OCI-LY7 (cell line): ENCODE results near the gene STX8. TPM values are rescaled to one million over a fixed set of nuclear protein-coding genes. Genes with fewer than 3 reads are reported as not detected.
"Not testable (repeated sequence)": the region's sequence is repeated elsewhere in the genome, so short reads cannot be mapped to it uniquely, and the experiment has no call there.

Experiments used
- BruUV-seq: library from RNA; stranded (reverse); fragments of 400-500 nt; replicated peaks from 2 replicates; lab custom pipeline; 2021; lab: Mats Ljungman, UMichigan
- CTCF ChIA-PET: fragments of 300-600 bp; sonication (Branson Sonifier 250); formaldehyde crosslinking; loops from one replicate; lab custom pipeline; 2022; ENCODE audit warnings: antibody characterized with exemption; ENCODE audit not compliant: unreplicated experiment; lab: Charles Lee
- POLR2A ChIA-PET: fragments of 300-600 bp; sonication (Branson Sonifier 250); formaldehyde crosslinking; loops from one replicate; lab custom pipeline; 2022; ENCODE audit warnings: antibody characterized with exemption; lab: Charles Lee
- DNase-seq: peaks from one replicate; pipeline ENCODE4 v3.0.0-alpha.2; 2015; ENCODE audit warnings: low spot score
- H2AFZ ChIP-seq: fragments of 200-600 bp; sonication (generic), shearing (Covaris generic); 2 replicates; pipeline ENCODE4 v1.6.1; 2014; ENCODE audit warnings: mild to moderate bottlenecking, antibody characterized with exemption, low read length, moderate library complexity
- H3K27ac ChIP-seq: fragments of 200-600 bp; sonication (generic); 2 replicates; pipeline ENCODE4 v1.5.1; 2014; ENCODE audit warnings: mixed run types, low read depth, mild to moderate bottlenecking, moderate library complexity, low read length, inconsistent platforms; ENCODE audit not compliant: poor library complexity, severe bottlenecking
- H3K36me3 ChIP-seq: fragments of 200-600 bp; sonication (generic); 2 replicates; pipeline ENCODE4 v1.6.1; 2014; ENCODE audit warnings: mild to moderate bottlenecking, antibody characterized with exemption, low read length, moderate library complexity, mixed read lengths; ENCODE audit not compliant: insufficient read depth
- H3K4me1 ChIP-seq: fragments of 200-600 bp; sonication (generic); 2 replicates; pipeline ENCODE4 v1.5.1; 2014; ENCODE audit warnings: mild to moderate bottlenecking, low read length; ENCODE audit not compliant: insufficient read depth, poor library complexity, severe bottlenecking
- H3K4me2 ChIP-seq: fragments of 200-600 bp; sonication (generic); 2 replicates; pipeline ENCODE4 v1.6.1; 2014; ENCODE audit warnings: mild to moderate bottlenecking, low read length
- H3K4me3 ChIP-seq: fragments of 200-600 bp; sonication (generic); 2 replicates; pipeline ENCODE4 v1.5.1; 2014; ENCODE audit warnings: mild to moderate bottlenecking, low read depth, low read length; ENCODE audit not compliant: poor library complexity, severe bottlenecking
- H3K79me2 ChIP-seq: fragments of 200-600 bp; sonication (generic); 2 replicates; pipeline ENCODE4 v1.6.1; 2016; ENCODE audit warnings: low read depth, mild to moderate bottlenecking, low read length, moderate library complexity, mixed read lengths; ENCODE audit not compliant: insufficient read depth
- H3K9me2 ChIP-seq: fragments of 200-600 bp; sonication (generic); 2 replicates; pipeline ENCODE4 v1.6.1; 2016; ENCODE audit warnings: mild to moderate bottlenecking, low read length, mixed read lengths; ENCODE audit not compliant: insufficient read depth
- H3K9me3 ChIP-seq: fragments of 200-600 bp; sonication (generic); 2 replicates; pipeline ENCODE4 v1.6.1; 2014; ENCODE audit warnings: mild to moderate bottlenecking, mixed run types, low read length, mixed read lengths
- H4K20me1 ChIP-seq: fragments of 200-600 bp; sonication (generic); 2 replicates; pipeline ENCODE4 v1.6.1; 2014; ENCODE audit warnings: mild to moderate bottlenecking, antibody characterized with exemption, low read length, moderate library complexity, mixed read lengths; ENCODE audit not compliant: insufficient read depth
- EZH2phosphoT487 ChIP-seq: fragments of 200-600 bp; sonication (generic); IDR thresholded peaks from 2 replicates; pipeline ENCODE4 v1.6.1; 2018; ENCODE audit warnings: low read depth, borderline replicate concordance, mild to moderate bottlenecking, mixed run types, antibody characterized with exemption, low read length, moderate library complexity, mixed read lengths
- intact Hi-C: fragments of 100-400 bp; cut with micrococcal nuclease; formaldehyde crosslinking; loops from one replicate; pipeline ENCODE4 v1.10.0; 2022; ENCODE audit not compliant: unreplicated experiment
- total RNA-seq, 2 experiments: library from RNA; depleted of rRNA in 1 of 2; stranded (reverse); fragments of >200 nt in 1 of 2; shearing (Covaris generic) in 1 of 2; gene quantifications; 2 replicates each; pipeline ENCODE4 v1.2.3, GENCODE V29; 2014 to 2022
- TF ChIP-seq, protein P1 (sequence below): fragments of 200-600 bp; sonication (generic); conservative IDR thresholded peaks from 2 replicates; pipeline ENCODE4 v1.5.1; 2014; ENCODE audit warnings: mild to moderate bottlenecking, antibody characterized with exemption, low read length, moderate library complexity, mixed read lengths

Gene STX8
- total RNA-seq, 2 experiments from 2014 or later, result 56.7 to 69.0 TPM

- H3K9me2 ChIP-seq, result no peaks in the 10 kb centered on the region
- no peak for DNase-seq
- TF ChIP-seq, protein P1, sequence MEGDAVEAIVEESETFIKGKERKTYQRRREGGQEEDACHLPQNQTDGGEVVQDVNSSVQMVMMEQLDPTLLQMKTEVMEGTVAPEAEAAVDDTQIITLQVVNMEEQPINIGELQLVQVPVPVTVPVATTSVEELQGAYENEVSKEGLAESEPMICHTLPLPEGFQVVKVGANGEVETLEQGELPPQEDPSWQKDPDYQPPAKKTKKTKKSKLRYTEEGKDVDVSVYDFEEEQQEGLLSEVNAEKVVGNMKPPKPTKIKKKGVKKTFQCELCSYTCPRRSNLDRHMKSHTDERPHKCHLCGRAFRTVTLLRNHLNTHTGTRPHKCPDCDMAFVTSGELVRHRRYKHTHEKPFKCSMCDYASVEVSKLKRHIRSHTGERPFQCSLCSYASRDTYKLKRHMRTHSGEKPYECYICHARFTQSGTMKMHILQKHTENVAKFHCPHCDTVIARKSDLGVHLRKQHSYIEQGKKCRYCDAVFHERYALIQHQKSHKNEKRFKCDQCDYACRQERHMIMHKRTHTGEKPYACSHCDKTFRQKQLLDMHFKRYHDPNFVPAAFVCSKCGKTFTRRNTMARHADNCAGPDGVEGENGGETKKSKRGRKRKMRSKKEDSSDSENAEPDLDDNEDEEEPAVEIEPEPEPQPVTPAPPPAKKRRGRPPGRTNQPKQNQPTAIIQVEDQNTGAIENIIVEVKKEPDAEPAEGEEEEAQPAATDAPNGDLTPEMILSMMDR, result no peak
- TF ChIP-seq EZH2phosphoT487, result no peak
- intact Hi-C loops, result no loop called here
- POLR2A ChIA-PET, result interaction anchor here (0.6 kb wide), 1 partner anchor 64 kb away, joined by 3 read pairs; no protein-coding TSS in a partner anchor
- H3K36me3 ChIP-seq, result no peaks in the 10 kb centered on the region
- BruUV-seq, result no TSS peak
- H4K20me1 ChIP-seq, result no peaks in the 10 kb centered on the region
- no peak overlapping the region for H3K27ac ChIP-seq
- H3K4me1 ChIP-seq, result no peaks in the 10 kb centered on the region
- H2AFZ ChIP-seq, result no peak overlapping the region
- H3K79me2 ChIP-seq, result no peaks in the 10 kb centered on the region
- no peaks in the 10 kb centered on the region for H3K9me3 ChIP-seq
- H3K4me2 ChIP-seq, result no peak overlapping the region
- CTCF ChIA-PET, result no interaction called here
- H3K4me3 ChIP-seq, result no peak overlapping the region
Observed at GRCh38 chr17:9606453-9606852, 30.8 kb upstream of the STX8 start.

DNA sequence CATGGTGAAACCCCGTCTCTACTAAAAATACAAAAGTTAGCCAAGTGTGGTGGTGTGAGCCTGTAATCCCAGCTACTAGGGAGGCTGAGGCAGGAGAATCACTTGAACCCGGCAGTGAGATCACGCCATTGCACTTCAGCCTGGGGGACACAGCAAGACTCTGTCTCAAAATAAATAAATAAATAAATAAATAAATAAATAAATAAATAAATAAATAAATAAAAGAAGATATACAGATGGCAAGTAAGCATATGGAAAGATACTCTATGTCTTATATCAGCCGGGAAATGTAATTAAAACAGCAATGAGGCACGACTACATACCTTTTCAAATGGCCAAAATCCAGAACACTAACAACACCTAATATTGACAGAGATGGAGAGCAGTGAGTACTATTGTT is 29.0 kb upstream of the STX8 start:
- intact Hi-C loops, H3K27ac ChIP-seq, H3K9me3 ChIP-seq, H3K4me3 ChIP-seq, H4K20me1 ChIP-seq, BruUV-seq, H3K4me1 ChIP-seq, H3K4me2 ChIP-seq, DNase-seq, H3K9me2 ChIP-seq, CTCF ChIA-PET, POLR2A ChIA-PET, H2AFZ ChIP-seq, H3K79me2 ChIP-seq, H3K36me3 ChIP-seq: not testable (repeated sequence)

- no peak for TF ChIP-seq EZH2phosphoT487
- TF ChIP-seq, protein P1, result no peak
- no peaks in the 10 kb centered on the region for H3K9me3 ChIP-seq
- intact Hi-C loops, result no loop called here
- H4K20me1 ChIP-seq, result no peaks in the 10 kb centered on the region
- POLR2A ChIA-PET, result no interaction called here
- no peaks in the 10 kb centered on the region for H3K79me2 ChIP-seq
- H2AFZ ChIP-seq, result no peak overlapping the region
- no peak overlapping the region for H3K4me2 ChIP-seq
- CTCF ChIA-PET, result no interaction called here
- no peak for DNase-seq
- H3K27ac ChIP-seq, result no peak overlapping the region
- H3K4me1 ChIP-seq, result no peaks in the 10 kb centered on the region
- no peaks in the 10 kb centered on the region for H3K36me3 ChIP-seq
- no peak overlapping the region for H3K4me3 ChIP-seq
- no peaks in the 10 kb centered on the region for H3K9me2 ChIP-seq
- no TSS peak for BruUV-seq
Observed at GRCh38 chr17:9598661-9599060, 23.0 kb upstream of the STX8 start.

- H3K9me3 ChIP-seq, H3K79me2 ChIP-seq, H3K9me2 ChIP-seq, H4K20me1 ChIP-seq, H3K4me3 ChIP-seq, CTCF ChIA-PET, intact Hi-C loops, H3K27ac ChIP-seq, H3K36me3 ChIP-seq, POLR2A ChIA-PET, H3K4me1 ChIP-seq, H2AFZ ChIP-seq, H3K4me2 ChIP-seq, DNase-seq, BruUV-seq: not testable (repeated sequence)
Observed at GRCh38 chr17:9597638-9598037, 22.0 kb upstream of the STX8 start.
